Measurements from ENCODE around the gene TMCO6. TPM values are rescaled to one million over a fixed set of nuclear protein-coding genes. Genes with fewer than 3 reads are reported as not detected.

Gene TMCO6
- total and polyA plus RNA-seq, 2 donors from 2014 or later = 7.6 to 19.0 TPM

GRCh38 chr5:140627972-140628371 lies 11.3 kb upstream of the TMCO6 start:
- no peaks in the 10 kb centered on the region for H3K9me3 ChIP-seq (ENCODE audit: control insufficient read depth in 2 of 3, insufficient read depth in 1 of 3, low read length in 3 of 3)
- no peak overlapping the region for H3K4me3 ChIP-seq (ENCODE audit: low read length in 3 of 3)
- intact Hi-C loops (cut with DNase I) = no loop called here
- H3K27me3 ChIP-seq (ENCODE audit: control insufficient read depth, insufficient read depth, low read length) = peaks cover 2% of the 10 kb centered on the region
- H3K9ac ChIP-seq (ENCODE audit: low read length in 3 of 3) = no peak overlapping the region
- no peak overlapping the region for H3K27ac ChIP-seq (ENCODE audit: low read depth in 2 of 2, low read length in 2 of 2)
- FAIRE-seq = no peak
- no peak for DNase-seq
- H3K4me1 ChIP-seq (ENCODE audit: control insufficient read depth in 2 of 3, insufficient read depth in 2 of 3, low read depth in 1 of 3, low read length in 3 of 3) = peaks cover 0 to 12% (median 0%) of the 10 kb centered on the region in 3 donors
- no peak for TF ChIP-seq CTCF (IDR thresholded peaks at IDR 0.05; ENCODE audit: borderline replicate concordance, extremely low read depth, insufficient read depth)
- no peaks in the 10 kb centered on the region for H3K36me3 ChIP-seq (ENCODE audit: control insufficient read depth in 2 of 3, insufficient read depth in 3 of 3, low read length in 3 of 3)

- intact Hi-C loops (cut with DNase I) = no loop called here
- no peak overlapping the region for H3K9ac ChIP-seq (ENCODE audit: low read length in 3 of 3)
- DNase-seq (no peak), FAIRE-seq (no peak)
- H3K27ac ChIP-seq (ENCODE audit: low read depth in 2 of 2, low read length in 2 of 2) = no peak overlapping the region
- TF ChIP-seq CTCF (IDR thresholded peaks at IDR 0.05; ENCODE audit: borderline replicate concordance, extremely low read depth, insufficient read depth) = no peak
- no peaks in the 10 kb centered on the region for H3K9me3 ChIP-seq (ENCODE audit: control insufficient read depth in 2 of 3, insufficient read depth in 1 of 3, low read length in 3 of 3)
- H3K4me3 ChIP-seq (ENCODE audit: low read length in 3 of 3) = no peak overlapping the region
- H3K4me1 ChIP-seq (ENCODE audit: control insufficient read depth in 2 of 3, insufficient read depth in 2 of 3, low read depth in 1 of 3, low read length in 3 of 3) = peaks cover 0 to 16% (median 0%) of the 10 kb centered on the region in 3 donors
- no peaks in the 10 kb centered on the region for H3K36me3 ChIP-seq (ENCODE audit: control insufficient read depth in 2 of 3, insufficient read depth in 3 of 3, low read length in 3 of 3)
- H3K27me3 ChIP-seq (ENCODE audit: control insufficient read depth, insufficient read depth, low read length) = peaks cover 7% of the 10 kb centered on the region
Measured at GRCh38 chr5:140628711-140629110, 10.5 kb upstream of the TMCO6 start.

- Histone ChIP-seq H3K9ac (ENCODE audit: low read length in 3 of 3) (no peak overlapping the region), H3K4me3 (ENCODE audit: low read length in 3 of 3) (peak overlapping the region in 2 of 3 donors; percentile 12 to 88), H3K36me3 (ENCODE audit: control insufficient read depth in 2 of 3, insufficient read depth in 3 of 3, low read length in 3 of 3) (no peaks in the 10 kb centered on the region), H3K4me1 (ENCODE audit: control insufficient read depth in 2 of 3, insufficient read depth in 2 of 3, low read depth in 1 of 3, low read length in 3 of 3) (peaks cover 0 to 16% (median 0%) of the 10 kb centered on the region in 3 donors), H3K9me3 (ENCODE audit: control insufficient read depth in 2 of 3, insufficient read depth in 1 of 3, low read length in 3 of 3) (no peaks in the 10 kb centered on the region), H3K27ac (ENCODE audit: low read depth in 2 of 2, low read length in 2 of 2) (peak overlapping the region; percentile 34 to 43), H3K27me3 (ENCODE audit: control insufficient read depth, insufficient read depth, low read length) (peaks cover 7% of the 10 kb centered on the region)
- no peak for DNase-seq
- intact Hi-C loops (cut with DNase I) = no loop called here
- FAIRE-seq = no peak
- TF ChIP-seq CTCF (IDR thresholded peaks at IDR 0.05; ENCODE audit: borderline replicate concordance, extremely low read depth, insufficient read depth) = no peak
Measured at GRCh38 chr5:140630292-140631035, 8.8 kb upstream of the TMCO6 start.

Measured in kidney (tissue), 14 donors.